Posterior cingulate gyrus (tissue), 11 donors: Measurements from ENCODE around the gene FAM13C.

Experiments
- DNase-seq, 10 donors: peaks; one replicate each; pipeline versions ENCODE4 v3.0.0 to v3.0.0-alpha.2; 2020 to 2021; ENCODE audit warnings: mixed read lengths in 3 of 10
- intact Hi-C: fragments of 100-400 bp; cut with DNase I; formaldehyde crosslinking; loops from one replicate; pipeline ENCODE4 v1.15.1; 2023

Gene FAM13C

GRCh38 chr10:59283456-59284091, 78.8 kb downstream of the FAM13C start:
- peak in 8 of 10 donors; percentile 50 to 94 (median 70) for DNase-seq
- intact Hi-C loops = no loop called here

GRCh38 chr10:59281861-59282260, 80.5 kb downstream of the FAM13C start:
- intact Hi-C loops = no loop called here
- DNase-seq = no peak

- DNase-seq = no peak
- intact Hi-C loops = no loop called here
Observed at GRCh38 chr10:59279991-59280505, 82.3 kb downstream of the FAM13C start.

GRCh38 chr10:59279476-59279875, 82.9 kb downstream of the FAM13C start:
- intact Hi-C loops = no loop called here
- no peak for DNase-seq

GRCh38 chr10:59276919-59277318, 85.4 kb downstream of the FAM13C start:
- intact Hi-C loops = no loop called here
- no peak for DNase-seq

- intact Hi-C loops = no loop called here
- DNase-seq = no peak
Observed at GRCh38 chr10:59276133-59276532, 86.2 kb downstream of the FAM13C start.

- DNase-seq = no peak
- intact Hi-C loops = no loop called here
Observed at GRCh38 chr10:59273445-59273844, 88.9 kb downstream of the FAM13C start.

- intact Hi-C loops = no loop called here
Observed at GRCh38 chr10:59272061-59272460, 90.3 kb downstream of the FAM13C start.

GRCh38 chr10:59271160-59271559, 91.2 kb downstream of the FAM13C start:
- DNase-seq = no peak
- intact Hi-C loops = no loop called here

More at GRCh38 chr10:59272061-59272460, 90.3 kb downstream of the FAM13C start:
- no peak for DNase-seq

- intact Hi-C loops = no loop called here
- DNase-seq = no peak
Observed at GRCh38 chr10:59270492-59270891, 91.9 kb downstream of the FAM13C start.

GRCh38 chr10:59269651-59270050, 92.7 kb downstream of the FAM13C start:
- no peak for DNase-seq
- intact Hi-C loops = no loop called here

GRCh38 chr10:59268460-59268859, 93.9 kb downstream of the FAM13C start:
- peak in 1 of 10 donors; percentile 46 for DNase-seq
- intact Hi-C loops = no loop called here

- intact Hi-C loops = no loop called here
- no peak for DNase-seq
Observed at GRCh38 chr10:59266321-59266720, 96.0 kb downstream of the FAM13C start.

GRCh38 chr10:59265141-59265540, 97.2 kb downstream of the FAM13C start:
- intact Hi-C loops = no loop called here
- no peak for DNase-seq

GRCh38 chr10:59258890-59259289, 103.5 kb downstream of the FAM13C start:
- DNase-seq = no peak
- intact Hi-C loops = no loop called here

GRCh38 chr10:59257224-59257623, 105.1 kb downstream of the FAM13C start:
- intact Hi-C loops = no loop called here
- DNase-seq = no peak

- intact Hi-C loops = no loop called here
- no peak for DNase-seq
Observed at GRCh38 chr10:59255463-59255862, 106.9 kb downstream of the FAM13C start.

- DNase-seq = no peak
- intact Hi-C loops = no loop called here
Observed at GRCh38 chr10:59252491-59252890, 109.9 kb downstream of the FAM13C start.

- intact Hi-C loops = loop anchor here (10.0 kb wide), 1 partner anchor 119 kb away; the partner anchor contains the start of gene FAM13C
- DNase-seq = no peak
Observed at GRCh38 chr10:59245686-59246085, 116.7 kb downstream of the FAM13C start.

- intact Hi-C loops = loop anchor here (10.0 kb wide), 1 partner anchor 120 kb away; the partner anchor contains the start of gene FAM13C
- DNase-seq = no peak
Observed at GRCh38 chr10:59244871-59245270, 117.5 kb downstream of the FAM13C start.

- intact Hi-C loops = loop anchor here (10.0 kb wide), 1 partner anchor 121 kb away; the partner anchor contains the start of gene FAM13C
- DNase-seq = no peak
Observed at GRCh38 chr10:59243611-59244195, 118.6 kb downstream of the FAM13C start.

- DNase-seq = no peak
- intact Hi-C loops = loop anchor here (10.0 kb wide), 1 partner anchor 122 kb away; the partner anchor contains the start of gene FAM13C
Observed at GRCh38 chr10:59242991-59243390, 119.4 kb downstream of the FAM13C start.
